Coronary artery (tissue), 2 donors: ENCODE measurements around the gene CA12.

Source experiments
- DNase-seq: peaks from one replicate; pipeline ENCODE4 v3.0.0-alpha.2; 2017; ENCODE audit warnings: low spot score
- H3K27ac ChIP-seq, 2 donors: fragments of 200-600 bp; sonication (generic); one replicate each; pipeline ENCODE4 v1.5.1; 2016 to 2019
- H3K4me3 ChIP-seq: fragments of 200-600 bp; sonication (generic); 2 replicates; pipeline ENCODE4 v1.5.1; 2016; ENCODE audit warnings: mild to moderate bottlenecking, moderate library complexity
- TF ChIP-seq, protein P1 (sequence below): fragments of 200-600 bp; sonication (generic); IDR thresholded peaks from one replicate; pipeline ENCODE4 v1.5.1; 2019; ENCODE audit warnings: antibody characterized with exemption

Gene CA12

GRCh38 chr15:63366451-63366850 is 15.2 kb downstream of the CA12 start:
- DNase-seq = no peak
- Histone ChIP-seq H3K27ac (no peak overlapping the region), H3K4me3 (no peak overlapping the region)
- TF ChIP-seq, protein P1, sequence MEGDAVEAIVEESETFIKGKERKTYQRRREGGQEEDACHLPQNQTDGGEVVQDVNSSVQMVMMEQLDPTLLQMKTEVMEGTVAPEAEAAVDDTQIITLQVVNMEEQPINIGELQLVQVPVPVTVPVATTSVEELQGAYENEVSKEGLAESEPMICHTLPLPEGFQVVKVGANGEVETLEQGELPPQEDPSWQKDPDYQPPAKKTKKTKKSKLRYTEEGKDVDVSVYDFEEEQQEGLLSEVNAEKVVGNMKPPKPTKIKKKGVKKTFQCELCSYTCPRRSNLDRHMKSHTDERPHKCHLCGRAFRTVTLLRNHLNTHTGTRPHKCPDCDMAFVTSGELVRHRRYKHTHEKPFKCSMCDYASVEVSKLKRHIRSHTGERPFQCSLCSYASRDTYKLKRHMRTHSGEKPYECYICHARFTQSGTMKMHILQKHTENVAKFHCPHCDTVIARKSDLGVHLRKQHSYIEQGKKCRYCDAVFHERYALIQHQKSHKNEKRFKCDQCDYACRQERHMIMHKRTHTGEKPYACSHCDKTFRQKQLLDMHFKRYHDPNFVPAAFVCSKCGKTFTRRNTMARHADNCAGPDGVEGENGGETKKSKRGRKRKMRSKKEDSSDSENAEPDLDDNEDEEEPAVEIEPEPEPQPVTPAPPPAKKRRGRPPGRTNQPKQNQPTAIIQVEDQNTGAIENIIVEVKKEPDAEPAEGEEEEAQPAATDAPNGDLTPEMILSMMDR = no peak

DNA sequence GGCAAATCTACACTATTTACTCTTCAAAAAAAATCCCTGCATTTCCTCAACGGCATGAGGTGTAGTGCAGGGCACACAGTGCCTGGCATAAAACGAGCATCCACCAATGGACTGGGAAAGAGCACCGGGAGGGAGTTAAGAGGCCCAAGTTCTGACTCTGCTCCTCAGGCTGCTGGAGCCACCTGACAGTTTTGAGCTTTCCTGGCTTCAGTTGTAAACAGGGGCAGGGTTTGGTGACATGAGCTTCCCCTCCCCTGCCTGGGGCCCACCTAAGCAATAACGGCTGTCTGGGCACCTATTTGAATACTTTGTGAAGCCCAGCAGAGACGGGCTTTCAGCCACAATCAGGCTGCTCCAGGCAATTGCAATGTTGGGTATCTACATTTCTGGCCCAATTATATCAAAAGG is 16.4 kb downstream of the CA12 start:
- TF ChIP-seq, protein P1 = no peak
- no peak overlapping the region for H3K4me3 ChIP-seq
- no peak for DNase-seq
- H3K27ac ChIP-seq = no peak overlapping the region

DNA sequence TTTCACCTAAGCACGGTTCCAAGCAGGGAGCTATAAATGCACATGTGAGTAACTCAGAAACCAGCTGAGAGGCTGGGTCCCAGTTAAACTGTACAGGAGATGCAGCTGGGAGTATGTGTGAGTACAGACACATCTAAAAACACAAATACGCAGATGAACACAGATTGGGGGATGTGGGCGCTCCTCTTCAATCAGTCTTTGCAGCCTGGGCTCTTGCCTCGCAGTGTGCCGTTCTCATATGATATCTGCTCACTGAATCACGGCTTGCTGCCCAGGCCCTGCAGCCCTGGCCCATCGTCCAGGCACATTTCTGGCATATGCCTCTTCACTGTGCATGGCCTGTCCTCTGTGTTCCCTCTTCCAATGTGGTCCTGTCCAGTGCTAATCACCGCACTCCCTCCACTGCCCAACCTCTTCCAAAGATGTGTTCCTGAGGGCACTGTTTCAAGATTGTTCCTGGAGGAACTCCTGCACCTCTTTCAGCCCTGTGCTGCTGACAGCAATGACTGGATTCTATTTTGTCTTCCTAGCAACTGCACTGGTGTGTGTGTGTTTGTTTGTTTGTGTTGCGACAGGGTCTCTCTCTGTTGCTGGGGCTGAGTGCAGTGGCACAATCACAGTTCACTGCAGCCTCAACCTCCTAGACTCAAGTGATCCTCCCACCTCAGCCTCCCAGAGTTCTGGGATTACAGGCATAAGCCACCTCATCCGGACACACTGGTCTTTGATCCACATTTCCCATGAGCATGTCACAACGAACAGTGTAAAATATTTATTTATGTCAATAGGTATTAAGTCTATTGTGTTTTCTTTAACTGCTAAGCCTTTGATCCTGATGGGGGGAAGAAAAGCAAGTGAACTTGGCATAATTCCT is 17.0 kb downstream of the CA12 start:
- DNase-seq = no peak
- H3K4me3 ChIP-seq = no peak overlapping the region
- no peak overlapping the region for H3K27ac ChIP-seq
- TF ChIP-seq, protein P1 = no peak

DNA sequence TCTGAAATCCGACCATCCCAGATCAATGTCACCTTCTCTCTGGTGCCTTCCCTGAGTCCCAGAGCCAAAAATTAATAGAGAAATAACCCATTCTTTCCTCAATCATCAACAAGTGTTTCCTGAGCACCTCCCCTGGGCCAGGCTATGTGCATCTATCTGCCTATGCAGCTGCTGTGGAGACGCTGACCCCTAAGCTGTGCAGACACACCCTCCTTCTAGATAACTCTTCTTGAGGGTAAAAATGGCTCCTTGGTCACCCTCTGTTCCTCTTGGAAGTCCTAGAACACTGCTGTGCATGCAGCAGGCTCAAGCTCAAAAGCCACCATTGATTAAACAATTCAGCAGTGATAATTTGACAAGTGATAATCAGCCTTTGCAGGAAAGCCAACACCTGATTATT is 18.4 kb downstream of the CA12 start:
- no peak overlapping the region for H3K4me3 ChIP-seq
- TF ChIP-seq, protein P1 = no peak
- no peak overlapping the region for H3K27ac ChIP-seq
- DNase-seq = no peak

GRCh38 chr15:63362885-63363284 is 18.8 kb downstream of the CA12 start:
- Histone ChIP-seq H3K27ac (no peak overlapping the region), H3K4me3 (no peak overlapping the region)
- DNase-seq = no peak
- TF ChIP-seq, protein P1 = no peak

- DNase-seq = no peak
- H3K27ac ChIP-seq = no peak overlapping the region
- no peak overlapping the region for H3K4me3 ChIP-seq
- TF ChIP-seq, protein P1 = no peak
These were observed 19.4 kb downstream of the CA12 start for GRCh38 chr15:63362196-63362595.

DNA sequence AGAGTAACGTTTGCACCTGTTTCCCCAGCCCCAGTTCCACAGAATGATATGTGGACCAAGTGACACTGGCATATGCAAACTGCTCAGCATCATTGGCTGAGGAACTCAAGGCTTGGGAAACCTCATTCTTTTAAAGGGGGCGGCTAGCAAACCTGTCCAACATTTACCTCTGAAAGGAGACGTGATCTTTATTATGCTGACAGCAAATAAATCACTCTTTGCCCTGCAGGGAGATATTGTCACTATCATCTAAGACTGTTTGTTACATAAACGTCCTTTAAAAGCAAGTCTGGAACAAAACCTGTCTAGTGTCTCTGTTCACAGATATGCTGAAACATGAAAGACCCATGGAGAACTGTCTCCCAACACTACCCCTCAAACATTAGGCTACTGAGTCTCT is 21.5 kb downstream of the CA12 start:
- DNase-seq = no peak
- TF ChIP-seq, protein P1 = no peak
- H3K4me3 ChIP-seq = no peak overlapping the region
- no peak overlapping the region for H3K27ac ChIP-seq
